ENCODE results near the gene MARCKS. TPM values are rescaled to one million over a fixed set of nuclear protein-coding genes. Genes with fewer than 3 reads are reported as not detected.

The MARCKS gene
- total and polyA plus RNA-seq, 10 of the 15 experiments (the other 5 are each of a cell fraction or from before 2014, with no cell fraction given), result 29.0 to 164 (median 74.5) TPM

- Histone ChIP-seq H4K20me1 (ENCODE audit: control insufficient read depth, insufficient read depth) (no peaks in the 10 kb centered on the region), H3K27ac (ENCODE audit: control insufficient read depth, insufficient read depth) (no peak overlapping the region), H3K36me3 (ENCODE audit: control insufficient read depth in 2 of 2, insufficient read depth in 2 of 2, low read length in 1 of 2) (no peaks in the 10 kb centered on the region), H3K27me3 (replicated peaks in 1 of 2; ENCODE audit: control insufficient read depth in 2 of 2, insufficient read depth in 2 of 2, low read length in 1 of 2) (no peaks in the 10 kb centered on the region), H3K9me3 (replicated peaks; ENCODE audit: control insufficient read depth, insufficient read depth, low read length) (no peaks in the 10 kb centered on the region), H2AFZ (ENCODE audit: control insufficient read depth, low read depth, low read length) (no peak overlapping the region), H3K4me1 (ENCODE audit: control insufficient read depth, insufficient read depth, low read length) (no peaks in the 10 kb centered on the region), H3K4me3 (no peak overlapping the region), H3K4me2 (ENCODE audit: control insufficient read depth, insufficient read depth) (no peak overlapping the region), H3K79me2 (ENCODE audit: control insufficient read depth, insufficient read depth, low read length) (no peaks in the 10 kb centered on the region), H3K9ac (ENCODE audit: control insufficient read depth, insufficient read depth, low read length) (no peak overlapping the region)
- RAD21 ChIA-PET (ENCODE audit: unreplicated experiment), result interaction anchor here (1.9 kb wide), 1 partner anchor 24 kb away, joined by 4 read pairs; no protein-coding TSS in a partner anchor
- 54% methylated on average over 9 of the region's 9 CpGs for WGBS (ENCODE audit: insufficient coverage, insufficient replicate concordance, low lambda C conversion rate, missing lambda C conversion rate)
- POLR2A ChIA-PET, result interaction anchor here (0.6 kb wide), 1 partner anchor 1432 kb away, joined by 3 read pairs; no protein-coding TSS in a partner anchor
- BruUV-seq (replicated peaks), result no TSS peak
- SMC1A ChIA-PET (ENCODE audit: uncharacterized antibody, unreplicated experiment), result interaction anchor here (1.3 to 2.1 kb wide), 3 partner anchors 13 to 597 kb away, joined by 3 to 5 read pairs (median 5); no protein-coding TSS in a partner anchor
- TF ChIP-seq WRNIP1 (IDR thresholded peaks at IDR 0.05; ENCODE audit: borderline replicate concordance, low read depth, low read length), result no peak
- no peak for TF ChIP-seq SIX5 (IDR thresholded peaks at IDR 0.05; ENCODE audit: low read depth, low read length, severe bottlenecking)
- no peak for TF ChIP-seq RCOR1 (conservative IDR thresholded peaks at IDR 0.05; ENCODE audit: low read depth, low read length)
- TF ChIP-seq NR2F1 (conservative IDR thresholded peaks at IDR 0.05), result no peak
- TF ChIP-seq MAX (IDR thresholded peaks at IDR 0.05; ENCODE audit: low read depth, low read length), result no peak
- TF ChIP-seq TCF12 (IDR thresholded peaks at IDR 0.05; ENCODE audit: low read depth, low read length), result no peak
- TF ChIP-seq SKIL (IDR thresholded peaks at IDR 0.05; ENCODE audit: low read depth, poor library complexity, severe bottlenecking), result no peak
- no peak for TF ChIP-seq SMARCA5 (IDR thresholded peaks at IDR 0.05)
- TF ChIP-seq BMI1 (IDR thresholded peaks at IDR 0.05; ENCODE audit: borderline replicate concordance), result no peak
- no peak for TF ChIP-seq PML (IDR thresholded peaks at IDR 0.05; ENCODE audit: low read length)
- no peak for TF ChIP-seq KAT2A (conservative IDR thresholded peaks at IDR 0.05; ENCODE audit: control insufficient read depth, low read depth, low read length)
- no peak for TF ChIP-seq RB1 (IDR thresholded peaks at IDR 0.05; ENCODE audit: borderline replicate concordance)
- no peak for TF ChIP-seq ZNF24 (IDR thresholded peaks at IDR 0.05)
- TF ChIP-seq BCL11A (IDR thresholded peaks at IDR 0.05; ENCODE audit: low read depth, low read length), result no peak
- no peak for TF ChIP-seq HDGF (IDR thresholded peaks at IDR 0.05)
- no peak for TF ChIP-seq EP300 (IDR thresholded peaks at IDR 0.05; ENCODE audit: borderline replicate concordance in 1 of 2, control insufficient read depth in 1 of 2, low read depth in 2 of 2, low read length in 2 of 2)
- no peak for TF ChIP-seq SUZ12 (IDR thresholded peaks at IDR 0.05; ENCODE audit: unreplicated experiment)
- TF ChIP-seq, protein P1, sequence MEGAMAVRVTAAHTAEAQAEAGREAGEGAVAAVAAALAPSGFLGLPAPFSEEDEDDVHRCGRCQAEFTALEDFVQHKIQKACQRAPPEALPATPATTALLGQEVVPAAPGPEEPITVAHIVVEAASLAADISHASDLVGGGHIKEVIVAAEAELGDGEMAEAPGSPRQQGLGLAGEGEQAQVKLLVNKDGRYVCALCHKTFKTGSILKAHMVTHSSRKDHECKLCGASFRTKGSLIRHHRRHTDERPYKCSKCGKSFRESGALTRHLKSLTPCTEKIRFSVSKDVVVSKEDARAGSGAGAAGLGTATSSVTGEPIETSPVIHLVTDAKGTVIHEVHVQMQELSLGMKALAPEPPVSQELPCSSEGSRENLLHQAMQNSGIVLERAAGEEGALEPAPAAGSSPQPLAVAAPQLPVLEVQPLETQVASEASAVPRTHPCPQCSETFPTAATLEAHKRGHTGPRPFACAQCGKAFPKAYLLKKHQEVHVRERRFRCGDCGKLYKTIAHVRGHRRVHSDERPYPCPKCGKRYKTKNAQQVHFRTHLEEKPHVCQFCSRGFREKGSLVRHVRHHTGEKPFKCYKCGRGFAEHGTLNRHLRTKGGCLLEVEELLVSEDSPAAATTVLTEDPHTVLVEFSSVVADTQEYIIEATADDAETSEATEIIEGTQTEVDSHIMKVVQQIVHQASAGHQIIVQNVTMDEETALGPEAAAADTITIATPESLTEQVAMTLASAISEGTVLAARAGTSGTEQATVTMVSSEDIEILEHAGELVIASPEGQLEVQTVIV (IDR thresholded peaks at IDR 0.05; ENCODE audit: borderline replicate concordance, partially characterized antibody), result no peak
- TF ChIP-seq MYB (IDR thresholded peaks at IDR 0.05; ENCODE audit: borderline replicate concordance, low read depth, low read length), result no peak
- no peak for TF ChIP-seq TARDBP (IDR thresholded peaks at IDR 0.05; ENCODE audit: borderline replicate concordance)
- FAIRE-seq, result no peak
- in situ Hi-C loops (cut with MboI) (loop anchor here (25.0 kb wide), 1 partner anchor 1716 kb away; no protein-coding TSS in a partner anchor), intact Hi-C loops (cut with micrococcal nuclease; ENCODE audit: unreplicated experiment) (loop anchor here (10.0 kb wide), 1 partner anchor 1719 kb away; no protein-coding TSS in a partner anchor)
- CTCF ChIA-PET, result interaction anchor here (0.8 to 1.2 kb wide), 2 partner anchors 8 to 24 kb away, joined by 3 read pairs; no protein-coding TSS in a partner anchor
- ATAC-seq, result no peak
- no peak for DNase-seq (ENCODE audit: low read depth, low spot score)
Measured at GRCh38 chr6:113903666-113904330, 46.7 kb downstream of the MARCKS start.
